ENCODE results near the gene CNTRL.

CNTRL gene

DNA sequence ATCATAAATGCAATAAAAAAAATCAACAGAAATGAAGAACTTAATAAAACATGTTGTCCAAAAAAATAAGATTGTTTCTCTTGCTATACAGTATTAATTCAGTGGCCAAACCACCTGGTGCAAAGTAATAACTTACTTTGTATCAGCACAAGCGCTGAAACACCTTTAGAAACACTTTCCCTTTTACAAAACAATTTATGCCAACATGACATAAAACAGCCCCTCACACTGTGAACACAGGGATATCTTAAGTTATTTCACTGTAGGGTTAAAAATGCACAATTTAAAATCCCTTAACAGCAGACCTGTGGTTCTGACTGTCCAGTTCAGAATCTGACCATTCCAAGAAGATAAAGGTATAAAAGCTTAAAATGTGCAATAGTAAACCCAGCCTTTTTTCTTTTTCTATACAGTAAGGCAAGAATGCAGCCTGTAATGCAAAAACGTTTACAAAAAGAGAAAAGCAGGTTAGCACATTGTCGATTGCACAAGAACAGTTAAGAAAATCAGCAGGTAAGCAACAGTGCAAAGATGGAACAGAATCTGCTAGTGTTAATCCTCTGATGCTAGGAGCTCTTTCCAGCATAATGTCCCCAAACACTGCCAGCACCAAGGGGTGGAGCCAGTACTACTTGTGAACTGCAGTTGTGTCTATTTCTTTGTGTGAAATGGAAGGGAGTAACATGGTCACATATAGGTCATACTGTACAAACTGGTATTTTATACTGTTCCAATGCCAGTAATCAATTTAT is 105.4 kb downstream of the CNTRL start:
- no peak for DNase-seq (ENCODE audit: low spot score)

- DNase-seq (ENCODE audit: low spot score), result no peak
Observed at GRCh38 chr9:121182101-121182836, 107.5 kb downstream of the CNTRL start.

- no peak for DNase-seq (ENCODE audit: low spot score)
Observed at GRCh38 chr9:121182989-121183388, 108.2 kb downstream of the CNTRL start.

GRCh38 chr9:121183666-121184423 is 109.1 kb downstream of the CNTRL start:
- DNase-seq (ENCODE audit: low spot score), result no peak

DNA sequence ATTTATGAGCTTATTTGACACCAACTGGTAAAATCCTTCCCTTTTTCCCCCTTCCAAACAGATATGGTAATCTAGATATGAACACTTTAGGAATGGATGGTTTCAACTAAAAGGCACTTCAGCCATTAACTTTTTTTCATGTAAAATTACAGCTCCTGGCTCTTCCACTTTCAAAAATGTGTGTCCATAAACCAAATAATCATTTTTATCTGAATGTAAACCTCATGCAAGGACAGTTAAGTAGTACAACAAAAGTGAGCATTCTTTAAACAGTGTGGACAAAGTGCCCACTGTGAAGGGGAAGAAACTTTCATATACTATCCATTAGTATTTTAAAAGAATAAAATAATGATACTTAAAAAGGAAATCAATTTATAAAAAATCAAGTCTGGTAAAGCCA is 109.7 kb downstream of the CNTRL start:
- no peak for DNase-seq (ENCODE audit: low spot score)

DNA sequence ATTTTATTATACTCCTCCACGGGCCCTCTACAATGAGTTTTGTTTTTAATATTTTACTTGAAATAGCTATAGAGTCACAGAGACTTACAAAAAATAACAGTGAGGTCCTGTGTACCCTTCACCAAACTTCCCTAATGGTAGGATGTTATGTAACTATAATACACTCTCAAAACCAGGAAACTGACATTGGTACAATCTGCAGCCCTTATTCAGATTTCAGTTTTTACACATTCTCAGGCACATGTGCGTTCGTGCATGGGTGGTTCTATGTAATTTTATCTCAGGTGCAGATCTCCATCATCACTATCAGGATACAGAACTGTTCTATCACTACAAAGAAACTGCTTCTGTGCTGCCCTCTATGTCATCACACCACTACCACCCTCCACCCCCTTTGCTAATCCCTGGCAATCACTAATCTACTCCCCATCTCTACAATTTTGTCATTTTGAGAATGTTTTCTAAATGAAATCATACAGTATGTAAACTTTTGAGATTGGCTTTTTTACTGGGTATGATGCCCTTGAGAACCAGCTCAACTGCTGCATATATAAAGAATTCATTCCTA is 110.5 kb downstream of the CNTRL start:
- no peak for DNase-seq (ENCODE audit: low spot score)

DNA sequence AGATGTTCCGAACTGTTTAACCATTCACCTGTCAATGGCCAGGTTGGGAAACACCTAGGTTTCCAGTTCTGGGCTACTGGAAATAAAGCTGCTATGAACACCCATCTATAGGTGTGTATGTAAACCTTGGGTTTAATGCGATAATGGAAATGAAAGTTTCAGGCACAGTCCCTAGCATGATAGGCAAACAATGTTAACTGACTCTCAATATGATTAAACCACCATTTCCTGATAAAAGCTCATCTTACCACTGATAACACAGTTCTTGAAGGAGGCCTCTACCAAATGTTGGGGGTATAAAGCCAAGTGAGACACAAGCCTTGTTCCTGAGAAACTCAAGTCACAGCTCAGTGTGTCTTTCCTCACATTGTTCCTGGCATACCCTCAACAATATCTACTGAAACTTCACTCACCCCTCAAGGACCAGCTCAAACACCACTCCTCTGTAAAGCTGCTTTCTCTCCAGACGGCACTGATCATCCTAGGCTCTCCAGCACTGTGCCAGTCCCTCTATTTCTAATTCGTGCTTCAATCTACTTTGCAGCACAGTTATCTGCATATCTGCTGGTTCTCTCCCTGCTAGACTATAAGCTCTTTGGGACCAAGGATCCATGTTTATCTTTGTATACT is 111.1 kb downstream of the CNTRL start:
- DNase-seq (ENCODE audit: low spot score), result no peak

GRCh38 chr9:121187636-121188305 is 113.0 kb downstream of the CNTRL start:
- no peak for DNase-seq (ENCODE audit: low spot score)

DNA sequence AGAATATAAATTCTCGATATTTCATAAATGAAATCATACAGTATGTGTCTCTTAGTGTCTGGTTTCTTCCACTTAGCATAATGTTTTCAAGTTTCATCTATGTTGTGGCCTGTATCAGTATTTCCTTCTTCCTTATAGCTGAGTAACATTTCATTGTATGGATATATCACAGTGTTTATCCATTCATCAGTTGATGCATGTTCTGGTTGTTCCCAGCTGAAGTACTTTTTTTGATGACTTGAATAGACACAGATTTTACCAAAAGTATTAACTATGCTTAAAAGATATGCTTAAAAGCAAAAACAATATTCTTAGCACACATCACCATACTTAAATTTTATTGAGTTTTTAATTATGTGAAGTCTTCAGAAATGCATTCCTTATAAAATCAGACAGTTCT is 114.3 kb downstream of the CNTRL start:
- no peak for DNase-seq (ENCODE audit: low spot score)

GRCh38 chr9:121189660-121190059 is 114.9 kb downstream of the CNTRL start:
- no peak for DNase-seq (ENCODE audit: low spot score)

- no peak for DNase-seq (ENCODE audit: low spot score)
Observed at GRCh38 chr9:121191235-121191634, 116.5 kb downstream of the CNTRL start.

- DNase-seq (ENCODE audit: low spot score), result no peak
Observed at GRCh38 chr9:121192518-121192917, 117.8 kb downstream of the CNTRL start.

GRCh38 chr9:121192959-121193640 is 118.3 kb downstream of the CNTRL start:
- no peak for DNase-seq (ENCODE audit: low spot score)

DNA sequence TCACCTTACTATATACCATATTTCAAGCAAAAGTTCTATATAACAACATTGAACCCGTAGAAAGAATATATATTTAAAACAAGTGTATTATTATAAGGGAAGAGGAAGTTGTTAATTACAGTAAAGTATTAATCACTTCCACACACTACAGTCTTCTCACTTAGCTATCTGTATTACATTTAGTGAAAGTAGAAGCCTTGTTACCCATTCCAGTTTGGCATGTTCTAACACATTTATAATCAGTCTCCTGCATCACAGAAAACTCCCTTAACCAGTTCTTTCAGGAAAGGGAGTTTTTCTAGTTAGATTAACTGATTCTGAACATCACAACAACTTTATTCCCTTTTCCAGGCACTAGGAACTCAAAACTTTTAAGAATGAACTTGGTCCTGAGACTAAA is 120.0 kb downstream of the CNTRL start:
- DNase-seq (ENCODE audit: low spot score), result no peak

DNA sequence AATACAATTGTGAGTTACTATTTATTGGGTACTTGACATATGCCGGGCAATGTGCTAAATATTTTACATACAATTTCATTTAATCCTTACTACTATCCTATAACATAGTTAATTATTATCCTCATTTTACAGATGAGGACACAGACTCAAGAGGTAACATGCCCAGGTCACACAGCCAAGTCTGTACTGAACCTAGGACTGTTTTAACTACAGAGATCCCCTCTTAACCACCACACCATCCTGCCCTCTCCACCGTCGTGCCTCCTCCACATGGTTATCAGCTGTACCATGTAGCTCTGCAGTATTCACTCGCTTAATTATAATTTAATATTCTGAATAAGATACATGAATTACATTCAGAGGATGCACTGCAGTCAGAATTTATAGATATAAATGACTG is 121.6 kb downstream of the CNTRL start:
- peak; percentile 19 for DNase-seq (ENCODE audit: low spot score)

- no peak for DNase-seq (ENCODE audit: low spot score)
Observed at GRCh38 chr9:121197132-121197531, 122.4 kb downstream of the CNTRL start.

- DNase-seq (ENCODE audit: low spot score), result no peak
Observed at GRCh38 chr9:121198512-121199042, 123.8 kb downstream of the CNTRL start.

- DNase-seq (ENCODE audit: low spot score), result no peak
Observed at GRCh38 chr9:121199921-121200320, 125.2 kb downstream of the CNTRL start.

- no peak for DNase-seq (ENCODE audit: low spot score)
Observed at GRCh38 chr9:121200356-121200755, 125.6 kb downstream of the CNTRL start.

GRCh38 chr9:121201045-121201737 is 126.4 kb downstream of the CNTRL start:
- DNase-seq (ENCODE audit: low spot score), result no peak

Measured in HuH-7 (cell line).